Epidermal melanocyte (primary cell): Measurements from ENCODE around the gene C1R.
"Not testable (repeated sequence)": the region's sequence is repeated elsewhere in the genome, so short reads cannot be mapped to it uniquely, and the experiment has no call there.

Experiments
- DNase-seq: peaks from one replicate; pipeline ENCODE4 v3.0.0; 2011; ENCODE audit warnings: low spot score; ENCODE audit not compliant: insufficient read length

Gene C1R

DNA sequence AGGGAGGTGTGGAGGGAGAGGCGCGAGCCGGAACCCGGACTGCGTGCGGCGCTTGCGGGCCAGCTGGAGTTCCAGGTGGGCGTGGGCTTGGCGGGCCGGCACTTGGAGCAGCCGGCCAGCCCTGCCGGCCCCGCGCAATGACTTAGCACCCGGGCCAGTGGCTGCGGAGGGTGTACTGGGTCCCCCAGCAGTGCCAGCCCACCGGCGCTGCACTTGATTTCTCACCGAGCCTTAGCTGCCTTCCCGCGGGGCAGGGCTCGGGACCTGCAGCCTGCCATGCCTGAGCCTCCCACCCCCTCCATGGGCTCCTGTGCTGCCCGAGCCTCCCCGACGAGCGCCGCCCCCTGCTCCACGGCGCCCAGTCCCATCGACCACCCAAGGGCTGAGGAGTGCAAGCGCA is 54.8 kb downstream of the C1R start:
- DNase-seq: not testable (repeated sequence)

GRCh38 chr12:7035463-7035862 is 56.8 kb downstream of the C1R start:
- no peak for DNase-seq

- no peak for DNase-seq
These were observed 57.8 kb downstream of the C1R start for GRCh38 chr12:7034464-7034863.

GRCh38 chr12:7032990-7033389 is 59.3 kb downstream of the C1R start:
- no peak for DNase-seq

GRCh38 chr12:7031306-7031705 is 60.9 kb downstream of the C1R start:
- DNase-seq: no peak
